Large intestine (tissue), 3 donors: ENCODE results near the gene PEAK1. TPM values are rescaled to one million over a fixed set of nuclear protein-coding genes. Genes with fewer than 3 reads are reported as not detected.

Source experiments
- DNase-seq, 2 donors: peaks; one replicate each; pipeline versions ENCODE4 v3.0.0 to v3.0.0-alpha.2; 2013
- H3K27ac ChIP-seq: one replicate; pipeline ENCODE4 v1.5.1; 2013; ENCODE audit warnings: low read length
- H3K27me3 ChIP-seq: 2 replicates; pipeline ENCODE4 v1.6.1; 2013; ENCODE audit warnings: low read length; ENCODE audit not compliant: control insufficient read depth, insufficient read depth
- H3K36me3 ChIP-seq: 2 replicates; pipeline ENCODE4 v1.6.1; 2013; ENCODE audit warnings: low read length; ENCODE audit not compliant: control insufficient read depth, insufficient read depth
- H3K4me1 ChIP-seq: one replicate; pipeline ENCODE4 v1.6.1; 2013; ENCODE audit warnings: low read length; ENCODE audit not compliant: control insufficient read depth, insufficient read depth
- H3K4me3 ChIP-seq: one replicate; pipeline ENCODE4 v1.5.1; 2013; ENCODE audit warnings: low read length
- H3K9me3 ChIP-seq: one replicate; pipeline ENCODE4 v1.6.1; 2013; ENCODE audit warnings: mild to moderate bottlenecking, low read depth, low read length, moderate library complexity; ENCODE audit not compliant: control insufficient read depth
- WGBS: methylation state at CpG from one replicate; pipeline ENCODE4 v1.1.5; 2013; ENCODE audit warnings: low lambda C conversion rate; ENCODE audit not compliant: insufficient coverage; 5-methylcytosine and 5-hydroxymethylcytosine counted together
- polyA plus RNA-seq: library from polyadenylated mRNA; unstranded; fragments of 120-200 nt; gene quantifications from one replicate; pipeline ENCODE4 v1.2.1, GENCODE V29; 2013

The PEAK1 gene
- polyA plus RNA-seq, 1 donor = 25.7 TPM

- Histone ChIP-seq H3K36me3 (no peaks in the 10 kb centered on the region), H3K27ac (no peak overlapping the region), H3K4me1 (peaks cover 10% of the 10 kb centered on the region), H3K4me3 (no peak overlapping the region), H3K9me3 (no peaks in the 10 kb centered on the region), H3K27me3 (no peaks in the 10 kb centered on the region)
- no CpG with 5 or more reads among the region's 5 CpGs for WGBS
- no peak for DNase-seq
These were observed 337.9 kb downstream of the PEAK1 start for GRCh38 chr15:77081971-77082370.

GRCh38 chr15:77076323-77076915 lies 343.5 kb downstream of the PEAK1 start:
- no peak overlapping the region for H3K27ac ChIP-seq
- peaks cover under 1% of the 10 kb centered on the region for H3K4me1 ChIP-seq
- 100% methylated on average over 1 of the region's 4 CpGs for WGBS
- H3K9me3 ChIP-seq = no peaks in the 10 kb centered on the region
- H3K4me3 ChIP-seq = no peak overlapping the region
- H3K36me3 ChIP-seq = no peaks in the 10 kb centered on the region
- no peaks in the 10 kb centered on the region for H3K27me3 ChIP-seq
- DNase-seq = no peak

GRCh38 chr15:77075528-77075927 lies 344.4 kb downstream of the PEAK1 start:
- 100% methylated on average over 1 of the region's 9 CpGs for WGBS
- Histone ChIP-seq H3K4me3 (no peak overlapping the region), H3K4me1 (peaks cover 4% of the 10 kb centered on the region), H3K9me3 (no peaks in the 10 kb centered on the region), H3K27me3 (no peaks in the 10 kb centered on the region), H3K27ac (no peak overlapping the region), H3K36me3 (no peaks in the 10 kb centered on the region)
- DNase-seq = no peak

GRCh38 chr15:77074350-77074749 lies 345.6 kb downstream of the PEAK1 start:
- no peak for DNase-seq
- H3K4me1 ChIP-seq = peaks cover 4% of the 10 kb centered on the region
- H3K9me3 ChIP-seq = no peaks in the 10 kb centered on the region
- no peaks in the 10 kb centered on the region for H3K36me3 ChIP-seq
- WGBS = no CpG with 5 or more reads among the region's 2 CpGs
- no peak overlapping the region for H3K4me3 ChIP-seq
- H3K27me3 ChIP-seq = no peaks in the 10 kb centered on the region
- H3K27ac ChIP-seq = no peak overlapping the region

- peak overlapping the region; percentile 51 for H3K27ac ChIP-seq
- no peaks in the 10 kb centered on the region for H3K36me3 ChIP-seq
- peaks cover 23% of the 10 kb centered on the region for H3K4me1 ChIP-seq
- DNase-seq = no peak
- H3K27me3 ChIP-seq = no peaks in the 10 kb centered on the region
- whole genome bisulfite sequencing = 77% methylated on average over 7 of the region's 15 CpGs
- no peaks in the 10 kb centered on the region for H3K9me3 ChIP-seq
- H3K4me3 ChIP-seq = peak overlapping the region; percentile 72
These were observed 348.3 kb downstream of the PEAK1 start for GRCh38 chr15:77071305-77072223.

- Histone ChIP-seq H3K4me1 (peaks cover 31% of the 10 kb centered on the region), H3K27me3 (no peaks in the 10 kb centered on the region), H3K4me3 (peak within 1 kb of the TSS; percentile 72), H3K9me3 (no peaks in the 10 kb centered on the region), H3K36me3 (no peaks in the 10 kb centered on the region), H3K27ac (peak within 1 kb of the TSS; percentile 98)
- peak; percentile 95 for DNase-seq
- no CpG with 5 or more reads among the region's 97 CpGs for WGBS
These were observed 349.2 kb downstream of the PEAK1 start, which contains the start of gene TSPAN3 for GRCh38 chr15:77070495-77071304. TSS of gene TSPAN3 (minus strand) at chr15:77071109. CDS start at chr15:77070954, 155 bp downstream.

GRCh38 chr15:77070180-77070494 lies 349.8 kb downstream of the PEAK1 start:
- peak in 1 of 2 donors; percentile 14 for DNase-seq
- Histone ChIP-seq H3K4me3 (peak overlapping the region; percentile 72), H3K9me3 (no peaks in the 10 kb centered on the region), H3K4me1 (peaks cover 36% of the 10 kb centered on the region), H3K36me3 (no peaks in the 10 kb centered on the region), H3K27ac (peak overlapping the region; percentile 98), H3K27me3 (no peaks in the 10 kb centered on the region)
- WGBS = no CpG with 5 or more reads among the region's 18 CpGs

GRCh38 chr15:77069521-77070121 lies 350.3 kb downstream of the PEAK1 start:
- WGBS = no CpG with 5 or more reads among the region's 13 CpGs
- H3K9me3 ChIP-seq = no peaks in the 10 kb centered on the region
- peak overlapping the region; percentile 98 for H3K27ac ChIP-seq
- DNase-seq = peak; percentile 82 to 92
- no peaks in the 10 kb centered on the region for H3K27me3 ChIP-seq
- peaks cover 41% of the 10 kb centered on the region for H3K4me1 ChIP-seq
- H3K36me3 ChIP-seq = no peaks in the 10 kb centered on the region
- H3K4me3 ChIP-seq = peak overlapping the region; percentile 72

- no peak for DNase-seq
- Histone ChIP-seq H3K27me3 (no peaks in the 10 kb centered on the region), H3K4me1 (peaks cover 48% of the 10 kb centered on the region), H3K4me3 (no peak overlapping the region), H3K9me3 (no peaks in the 10 kb centered on the region), H3K36me3 (peaks cover 1% of the 10 kb centered on the region), H3K27ac (peak overlapping the region; percentile 98)
- 40% methylated on average over 1 of the region's 7 CpGs for WGBS
These were observed 351.3 kb downstream of the PEAK1 start for GRCh38 chr15:77068633-77069032.
